Activated CD4-positive, alpha-beta T cell treated with anti-CD3 and anti-CD28 coated beads for 36 hours (primary cell): ENCODE data around the gene DNM3. TPM values are rescaled to one million over a fixed set of nuclear protein-coding genes. Genes with fewer than 3 reads are reported as not detected.

Source experiments
- ATAC-seq: fragments of 200-7000 bp; cut with Tn5 transposase; one replicate; pipeline ENCODE4 v1.10.0; 2021; ENCODE audit warnings: mild to moderate bottlenecking, moderate library complexity
- CTCF ChIA-PET: fragments of 350-600 bp; sonication (Branson Sonifier 250); formaldehyde crosslinking; loops from one replicate; lab custom pipeline; 2021; ENCODE audit warnings: antibody characterized with exemption; lab: Charles Lee
- POLR2A ChIA-PET: fragments of 350-600 bp; sonication (Branson Sonifier 250); formaldehyde crosslinking; loops from one replicate; lab custom pipeline; 2021; ENCODE audit warnings: antibody characterized with exemption, inconsistent platforms; lab: Charles Lee
- DNase-seq: peaks from one replicate; pipeline ENCODE4 v3.0.0-alpha.2; 2020
- H3K27ac Mint-ChIP-seq: one replicate; pipeline ENCODE4 v1.8.0; 2021; ENCODE audit warnings: mixed read lengths
- H3K27me3 Mint-ChIP-seq: one replicate; pipeline ENCODE4 v1.8.0; 2021; ENCODE audit warnings: mixed read lengths
- H3K36me3 Mint-ChIP-seq: one replicate; pipeline ENCODE4 v1.8.0; 2021; ENCODE audit warnings: low read depth, mixed read lengths
- H3K4me1 Mint-ChIP-seq: one replicate; pipeline ENCODE4 v1.8.0; 2021; ENCODE audit warnings: mixed read lengths
- H3K4me3 Mint-ChIP-seq: one replicate; pipeline ENCODE4 v1.8.0; 2021; ENCODE audit warnings: mild to moderate bottlenecking, moderate library complexity, mixed read lengths
- H3K9me3 Mint-ChIP-seq: one replicate; pipeline ENCODE4 v1.8.0; 2021; ENCODE audit warnings: low read depth, mixed read lengths
- intact Hi-C, 2 experiments: fragments of 100-400 bp; cut with DNase I in 1 of 2; cut with micrococcal nuclease in 1 of 2; formaldehyde crosslinking; loops; one replicate each; pipeline versions ENCODE4 v1.14.2 to v1.15.1; 2022 to 2024; cut with DNase I, micrococcal nuclease
- total RNA-seq, 2 experiments: library from RNA; stranded (reverse); gene quantifications; one replicate each; pipeline ENCODE4 v1.2.3, GENCODE V29; 2021

DNM3 gene
- total RNA-seq, 2 experiments from 2014 or later: 1.1 to 1.4 TPM

GRCh38 chr1:171916315-171916771, 75.0 kb downstream of the DNM3 start:
- H3K27ac Mint-ChIP-seq: no peak overlapping the region
- H3K9me3 Mint-ChIP-seq: no peaks in the 10 kb centered on the region
- DNase-seq: no peak
- peak; percentile 84 for ATAC-seq
- POLR2A ChIA-PET: no interaction called here
- no peaks in the 10 kb centered on the region for H3K36me3 Mint-ChIP-seq
- no peaks in the 10 kb centered on the region for H3K27me3 Mint-ChIP-seq
- no peak overlapping the region for H3K4me3 Mint-ChIP-seq
- no peaks in the 10 kb centered on the region for H3K4me1 Mint-ChIP-seq
- CTCF ChIA-PET: no interaction called here
- intact Hi-C loops: no loop called here

DNA sequence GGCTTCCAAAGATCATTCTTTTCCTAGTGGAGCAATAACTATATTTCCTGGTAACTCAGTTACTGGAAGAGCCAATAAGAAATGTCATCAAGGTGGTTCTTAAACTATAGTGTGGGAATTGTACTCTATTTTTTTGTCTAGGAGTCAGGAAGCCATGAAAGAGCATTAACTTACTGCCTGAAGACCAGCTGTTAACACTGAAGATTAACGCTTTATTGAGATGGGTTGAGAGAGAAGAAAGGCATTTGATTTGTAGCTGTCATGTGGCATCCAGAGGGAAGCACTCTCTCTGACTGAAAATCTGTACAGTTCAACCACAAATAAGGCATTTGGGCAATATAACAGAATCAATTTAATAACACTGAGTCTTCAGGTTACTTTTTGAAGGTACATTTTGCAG, 76.0 kb downstream of the DNM3 start:
- H3K4me1 Mint-ChIP-seq: no peaks in the 10 kb centered on the region
- no peak for ATAC-seq
- no peak for DNase-seq
- intact Hi-C loops: no loop called here
- H3K36me3 Mint-ChIP-seq: no peaks in the 10 kb centered on the region
- H3K27ac Mint-ChIP-seq: no peak overlapping the region
- ChIA-PET CTCF (no interaction called here), POLR2A (no interaction called here)
- no peak overlapping the region for H3K4me3 Mint-ChIP-seq
- no peaks in the 10 kb centered on the region for H3K9me3 Mint-ChIP-seq
- no peaks in the 10 kb centered on the region for H3K27me3 Mint-ChIP-seq

- H3K27me3 Mint-ChIP-seq: no peaks in the 10 kb centered on the region
- H3K9me3 Mint-ChIP-seq: peaks cover 8% of the 10 kb centered on the region
- POLR2A ChIA-PET: no interaction called here
Observed at GRCh38 chr1:171919891-171920887, 78.9 kb downstream of the DNM3 start.

DNA sequence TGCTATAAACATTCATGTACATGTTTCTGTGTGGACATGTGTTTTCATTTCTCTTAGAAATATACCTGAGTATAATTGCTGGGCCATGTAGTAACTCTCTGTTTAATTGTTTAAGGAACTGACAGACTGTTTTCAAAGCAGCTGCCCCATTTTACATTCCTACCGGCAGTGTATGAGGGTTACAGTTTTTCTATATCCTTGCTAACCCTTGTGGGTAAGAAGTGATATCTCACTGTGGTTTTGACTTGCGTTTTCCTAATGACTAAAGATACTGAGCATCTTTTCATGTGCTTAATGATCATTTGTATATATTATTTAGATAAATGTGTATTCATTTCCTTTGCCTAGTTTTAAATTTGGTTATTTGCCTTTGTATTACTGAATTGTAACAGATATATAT, 81.7 kb downstream of the DNM3 start:
- POLR2A ChIA-PET: no interaction called here
- peak; percentile 72 for ATAC-seq
- CTCF ChIA-PET: interaction anchor here (0.6 kb wide), 1 partner anchor 480 kb away, joined by 4 read pairs; no protein-coding TSS in a partner anchor

More at GRCh38 chr1:171919891-171920887, 78.9 kb downstream of the DNM3 start:
- DNase-seq (no peak), ATAC-seq (no peak)
- no peak overlapping the region for H3K27ac Mint-ChIP-seq
- H3K4me1 Mint-ChIP-seq: peaks cover 2% of the 10 kb centered on the region
- intact Hi-C loops: no loop called here
- CTCF ChIA-PET: interaction anchor here (0.6 to 1.5 kb wide), 2 partner anchors 9 to 52 kb away, joined by 3 read pairs; no protein-coding TSS in a partner anchor
- H3K4me3 Mint-ChIP-seq: no peak overlapping the region
- peaks cover 2% of the 10 kb centered on the region for H3K36me3 Mint-ChIP-seq

GRCh38 chr1:171929121-171929520, 87.8 kb downstream of the DNM3 start:
- intact Hi-C loops: no loop called here
- CTCF ChIA-PET: interaction anchor here (0.6 to 1.4 kb wide), 4 partner anchors 9 to 221 kb away, joined by 3 to 6 read pairs (median 4); no protein-coding TSS in a partner anchor
- H3K27ac Mint-ChIP-seq: no peak overlapping the region
- ATAC-seq (no peak), DNase-seq (no peak)
- H3K4me1 Mint-ChIP-seq: peaks cover 5% of the 10 kb centered on the region
- no peak overlapping the region for H3K4me3 Mint-ChIP-seq
- H3K27me3 Mint-ChIP-seq: no peaks in the 10 kb centered on the region
- peaks cover 5% of the 10 kb centered on the region for H3K36me3 Mint-ChIP-seq
- peaks cover 5% of the 10 kb centered on the region for H3K9me3 Mint-ChIP-seq
- POLR2A ChIA-PET: no interaction called here

More for the DNA sequence above, 81.7 kb downstream of the DNM3 start:
- Mint-ChIP-seq H3K27me3 (no peaks in the 10 kb centered on the region), H3K9me3 (peaks cover 8% of the 10 kb centered on the region), H3K36me3 (peaks cover 5% of the 10 kb centered on the region), H3K4me1 (peaks cover 2% of the 10 kb centered on the region), H3K4me3 (no peak overlapping the region), H3K27ac (no peak overlapping the region)
- no peak for DNase-seq
- intact Hi-C loops: no loop called here

DNA sequence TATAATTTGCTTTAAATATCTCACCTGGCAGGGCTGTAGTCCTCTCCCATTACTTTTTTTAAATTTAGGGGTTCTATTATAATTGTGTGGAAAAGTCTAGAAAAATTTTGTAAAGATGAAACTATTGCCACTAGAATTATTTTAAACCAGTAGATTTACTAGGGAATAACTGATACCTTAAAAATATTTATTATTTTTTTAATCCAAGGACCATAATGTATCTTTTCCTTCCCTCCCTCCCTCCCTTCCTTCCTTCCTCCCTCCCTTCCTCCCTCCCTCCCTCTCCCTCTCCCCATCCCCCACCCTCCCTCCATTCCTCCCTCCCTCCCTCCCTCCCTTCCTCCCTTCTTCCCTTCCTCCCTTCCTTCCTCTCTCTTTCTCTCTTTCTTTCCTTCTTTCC, 90.5 kb downstream of the DNM3 start:
- POLR2A ChIA-PET: interaction anchor here (0.6 kb wide), 1 partner anchor 13 kb away, joined by 3 read pairs; no protein-coding TSS in a partner anchor
- no peaks in the 10 kb centered on the region for H3K36me3 Mint-ChIP-seq
- peaks cover 5% of the 10 kb centered on the region for H3K4me1 Mint-ChIP-seq
- ATAC-seq (no peak), DNase-seq (no peak)
- no peaks in the 10 kb centered on the region for H3K9me3 Mint-ChIP-seq
- CTCF ChIA-PET: no interaction called here
- no peaks in the 10 kb centered on the region for H3K27me3 Mint-ChIP-seq
- intact Hi-C loops: no loop called here
- H3K27ac Mint-ChIP-seq: no peak overlapping the region
- H3K4me3 Mint-ChIP-seq: no peak overlapping the region

- CTCF ChIA-PET: no interaction called here
- DNase-seq (no peak), ATAC-seq (no peak)
- Mint-ChIP-seq H3K27ac (no peak overlapping the region), H3K4me3 (no peak overlapping the region), H3K27me3 (no peaks in the 10 kb centered on the region), H3K4me1 (peaks cover 5% of the 10 kb centered on the region), H3K36me3 (no peaks in the 10 kb centered on the region), H3K9me3 (no peaks in the 10 kb centered on the region)
- POLR2A ChIA-PET: no interaction called here
- intact Hi-C loops: no loop called here
Observed at GRCh38 chr1:171934664-171935063, 93.4 kb downstream of the DNM3 start.

DNA sequence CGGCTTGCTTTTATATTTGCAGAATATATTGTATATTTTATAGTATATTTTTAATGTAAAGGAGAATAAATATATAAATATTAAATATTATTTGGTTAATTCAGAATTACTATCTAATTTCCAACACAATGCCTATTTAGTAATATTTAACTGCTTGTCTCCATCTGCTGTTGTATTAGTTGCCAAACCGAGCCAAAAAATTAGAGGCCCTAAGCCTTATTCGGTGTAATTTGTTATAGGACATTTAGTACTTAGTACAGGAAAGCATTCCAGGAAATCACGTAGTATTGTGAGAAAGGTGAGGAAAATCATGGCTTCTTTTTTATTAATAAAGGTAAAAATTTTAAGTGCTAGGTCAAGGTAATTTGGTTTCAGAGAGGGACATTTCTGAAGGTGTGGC, 93.8 kb downstream of the DNM3 start:
- no peaks in the 10 kb centered on the region for H3K27me3 Mint-ChIP-seq
- ATAC-seq (no peak), DNase-seq (no peak)
- no peak overlapping the region for H3K27ac Mint-ChIP-seq
- H3K9me3 Mint-ChIP-seq: no peaks in the 10 kb centered on the region
- no peak overlapping the region for H3K4me3 Mint-ChIP-seq
- ChIA-PET POLR2A (interaction anchor here (0.6 kb wide), 1 partner anchor 38 kb away, joined by 4 read pairs; no protein-coding TSS in a partner anchor), CTCF (no interaction called here)
- intact Hi-C loops: no loop called here
- peaks cover 5% of the 10 kb centered on the region for H3K4me1 Mint-ChIP-seq
- no peaks in the 10 kb centered on the region for H3K36me3 Mint-ChIP-seq

GRCh38 chr1:171935664-171936063, 94.4 kb downstream of the DNM3 start:
- Mint-ChIP-seq H3K4me1 (peaks cover 5% of the 10 kb centered on the region), H3K9me3 (no peaks in the 10 kb centered on the region), H3K27me3 (no peaks in the 10 kb centered on the region), H3K4me3 (no peak overlapping the region), H3K27ac (no peak overlapping the region), H3K36me3 (no peaks in the 10 kb centered on the region)
- CTCF ChIA-PET: no interaction called here
- intact Hi-C loops: no loop called here
- no peak for DNase-seq
- no peak for ATAC-seq
- POLR2A ChIA-PET: interaction anchor here (0.6 kb wide), 1 partner anchor 38 kb away, joined by 4 read pairs; no protein-coding TSS in a partner anchor

DNA sequence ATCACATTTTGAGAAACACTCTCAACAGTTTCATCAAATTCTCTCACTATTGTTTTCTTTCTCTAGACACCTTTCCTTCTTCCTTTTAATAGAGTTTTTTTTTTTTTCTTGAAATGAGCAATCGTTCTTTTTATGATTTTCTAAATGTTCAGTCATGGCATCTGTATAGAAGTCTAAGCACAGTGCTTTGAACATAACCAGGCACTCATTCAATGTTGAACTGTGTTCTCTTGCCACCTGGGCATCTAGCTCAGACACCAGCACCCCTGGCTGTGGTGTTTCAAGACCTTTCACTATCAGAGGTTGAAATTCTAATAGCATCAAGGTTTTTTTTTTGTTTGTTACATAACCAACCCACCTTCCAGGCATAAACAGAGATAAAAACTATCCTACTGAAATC, 96.6 kb downstream of the DNM3 start:
- no peaks in the 10 kb centered on the region for H3K36me3 Mint-ChIP-seq
- no peaks in the 10 kb centered on the region for H3K9me3 Mint-ChIP-seq
- no peak for ATAC-seq
- H3K27ac Mint-ChIP-seq: no peak overlapping the region
- ChIA-PET POLR2A (no interaction called here), CTCF (interaction anchor here (0.7 kb wide), 1 partner anchor 780 kb away, joined by 3 read pairs; no protein-coding TSS in a partner anchor)
- no peak overlapping the region for H3K4me3 Mint-ChIP-seq
- DNase-seq: no peak
- peaks cover 5% of the 10 kb centered on the region for H3K4me1 Mint-ChIP-seq
- intact Hi-C loops: no loop called here
- no peaks in the 10 kb centered on the region for H3K27me3 Mint-ChIP-seq

- intact Hi-C loops: loop anchor here in 1 of 2 experiments (10.0 kb wide), 1 partner anchor 65 kb away; no protein-coding TSS in a partner anchor
- H3K4me3 Mint-ChIP-seq: no peak overlapping the region
- ATAC-seq (no peak), DNase-seq (no peak)
- POLR2A ChIA-PET: no interaction called here
- H3K36me3 Mint-ChIP-seq: no peaks in the 10 kb centered on the region
- CTCF ChIA-PET: no interaction called here
- H3K4me1 Mint-ChIP-seq: no peaks in the 10 kb centered on the region
- H3K27ac Mint-ChIP-seq: no peak overlapping the region
- H3K9me3 Mint-ChIP-seq: no peaks in the 10 kb centered on the region
- no peaks in the 10 kb centered on the region for H3K27me3 Mint-ChIP-seq
Observed at GRCh38 chr1:171939740-171940139, 98.4 kb downstream of the DNM3 start.
